SHP77 (cell line): ENCODE data around the gene CHRNB2.

Experiments
- DNase-seq, 2 experiments: peaks; one replicate each; lab custom pipeline; 2025; lab: John Stamatoyannopoulos, UW

Gene CHRNB2

GRCh38 chr1:154581766-154582165 is 14.2 kb downstream of the CHRNB2 start:
- no peak for DNase-seq

- no peak for DNase-seq
Observed at GRCh38 chr1:154582885-154583284, 15.3 kb downstream of the CHRNB2 start.

- peak; percentile 10 to 41 for DNase-seq
Observed at GRCh38 chr1:154583773-154584172, 16.2 kb downstream of the CHRNB2 start.

GRCh38 chr1:154584267-154584994 is 16.9 kb downstream of the CHRNB2 start:
- DNase-seq = no peak

- no peak for DNase-seq
Observed at GRCh38 chr1:154586231-154586630, 18.7 kb downstream of the CHRNB2 start.

- DNase-seq = no peak
Observed at GRCh38 chr1:154586641-154587040, 19.1 kb downstream of the CHRNB2 start.

- no peak for DNase-seq
Observed at GRCh38 chr1:154589780-154590179, 22.2 kb downstream of the CHRNB2 start.

GRCh38 chr1:154590756-154591155 is 23.2 kb downstream of the CHRNB2 start:
- DNase-seq = no peak

GRCh38 chr1:154591206-154591605 is 23.6 kb downstream of the CHRNB2 start:
- DNase-seq = no peak

GRCh38 chr1:154593390-154593789 is 25.8 kb downstream of the CHRNB2 start:
- no peak for DNase-seq

GRCh38 chr1:154594811-154595210 is 27.2 kb downstream of the CHRNB2 start:
- DNase-seq = no peak

- no peak for DNase-seq
Observed at GRCh38 chr1:154595621-154596020, 28.0 kb downstream of the CHRNB2 start.

- DNase-seq = no peak
Observed at GRCh38 chr1:154598871-154599635, 31.5 kb downstream of the CHRNB2 start.

GRCh38 chr1:154599658-154600057 is 32.1 kb downstream of the CHRNB2 start:
- DNase-seq = no peak

GRCh38 chr1:154603317-154603716 is 35.7 kb downstream of the CHRNB2 start:
- no peak for DNase-seq

GRCh38 chr1:154605534-154605933 is 38.0 kb downstream of the CHRNB2 start:
- DNase-seq = no peak

- peak in 1 of 2 experiments; percentile 25 for DNase-seq
Observed at GRCh38 chr1:154607106-154607608, 39.6 kb downstream of the CHRNB2 start.

- DNase-seq = peak; percentile 56 to 65
Observed at GRCh38 chr1:154607609-154608396, 40.2 kb downstream of the CHRNB2 start, which contains the start of gene ADAR. TSS of gene ADAR (minus strand) at chr1:154608186. CDS start at chr1:154608006, 180 bp downstream.

GRCh38 chr1:154608397-154609270 is 41.1 kb downstream of the CHRNB2 start:
- peak; percentile 34 to 76 for DNase-seq

- peak; percentile 23 to 39 for DNase-seq
Observed at GRCh38 chr1:154609398-154610380, 42.1 kb downstream of the CHRNB2 start.
